GM23248 (cell line): ENCODE measurements around the gene CPLX3.

Source experiments
- EZH2 ChIP-seq: fragments of 200-600 bp; sonication (generic); IDR thresholded peaks from 2 replicates; pipeline ENCODE4 v1.6.1; 2018; ENCODE audit warnings: antibody characterized with exemption, mild to moderate bottlenecking; ENCODE audit not compliant: insufficient read depth, poor library complexity, severe bottlenecking
- EZH2phosphoT487 ChIP-seq: fragments of 200-600 bp; sonication (generic); IDR thresholded peaks from 2 replicates; pipeline ENCODE4 v1.6.1; 2018; ENCODE audit warnings: antibody characterized with exemption, moderate library complexity, mild to moderate bottlenecking, low read depth; ENCODE audit not compliant: insufficient read depth

DNA sequence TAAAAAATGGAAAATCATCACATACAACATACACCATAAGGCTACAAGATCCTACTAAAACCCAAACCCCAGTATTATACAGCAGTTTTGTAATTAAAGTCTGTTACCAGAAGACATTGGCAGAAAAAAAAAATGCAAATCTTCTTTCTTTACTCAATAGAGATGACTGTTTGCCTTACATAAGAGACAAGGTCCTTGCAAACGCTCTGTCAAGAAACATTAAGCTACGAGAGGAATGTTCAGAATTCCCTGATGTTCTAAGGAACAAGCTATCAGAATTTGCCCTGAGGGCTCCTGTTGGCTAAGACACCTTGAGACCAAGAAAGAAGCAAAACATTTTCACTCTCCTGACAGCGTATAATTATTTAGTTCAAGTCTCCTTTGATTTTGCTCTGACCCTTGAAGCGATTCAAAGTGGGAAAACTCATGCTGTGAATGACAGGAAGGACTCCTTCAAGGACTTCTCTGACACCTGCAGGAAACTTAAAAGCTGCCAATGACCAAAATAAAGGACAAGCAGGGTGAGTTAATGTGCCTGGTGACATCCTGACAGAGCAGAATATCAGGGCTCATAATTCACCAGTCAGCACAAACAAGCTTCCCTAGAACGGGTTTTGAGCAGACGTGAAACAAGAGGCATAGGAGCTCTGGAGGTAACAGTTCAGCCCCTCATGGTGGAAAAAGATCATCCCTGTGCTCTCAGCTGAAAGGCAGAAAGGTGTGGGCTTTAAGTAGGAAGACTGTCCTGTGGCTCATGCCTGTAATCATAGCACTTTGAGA lies 44.2 kb downstream of the CPLX3 start:
- TF ChIP-seq EZH2phosphoT487 (no peak), EZH2 (no peak)
